ENCODE data around the gene HNF4A.

HNF4A gene

GRCh38 chr20:44445742-44446710 lies 90.5 kb downstream of the HNF4A start:
- DNase-seq (ENCODE audit: low read depth), result no peak

GRCh38 chr20:44447827-44448419 lies 92.4 kb downstream of the HNF4A start:
- DNase-seq (ENCODE audit: low read depth), result no peak

- DNase-seq (ENCODE audit: low read depth), result no peak
Observed at GRCh38 chr20:44448753-44449546, 93.5 kb downstream of the HNF4A start.

- DNase-seq (ENCODE audit: low read depth), result no peak
Observed at GRCh38 chr20:44449864-44450263, 94.4 kb downstream of the HNF4A start.

GRCh38 chr20:44450281-44450889 lies 94.9 kb downstream of the HNF4A start:
- no peak for DNase-seq (ENCODE audit: low read depth)

GRCh38 chr20:44450903-44451450 lies 95.5 kb downstream of the HNF4A start:
- DNase-seq (ENCODE audit: low read depth), result no peak

- DNase-seq (ENCODE audit: low read depth), result no peak
Observed at GRCh38 chr20:44454306-44454963, 98.9 kb downstream of the HNF4A start.

- no peak for DNase-seq (ENCODE audit: low read depth)
Observed at GRCh38 chr20:44455126-44455525, 99.6 kb downstream of the HNF4A start.

GRCh38 chr20:44456611-44457010 lies 101.1 kb downstream of the HNF4A start:
- DNase-seq (ENCODE audit: low read depth), result no peak

GRCh38 chr20:44457016-44457415 lies 101.5 kb downstream of the HNF4A start:
- DNase-seq (ENCODE audit: low read depth), result no peak

- DNase-seq (ENCODE audit: low read depth), result no peak
Observed at GRCh38 chr20:44459271-44459670, 103.8 kb downstream of the HNF4A start.

- DNase-seq (ENCODE audit: low read depth), result no peak
Observed at GRCh38 chr20:44460795-44461141, 105.3 kb downstream of the HNF4A start.

GRCh38 chr20:44461142-44461802 lies 105.8 kb downstream of the HNF4A start:
- no peak for DNase-seq (ENCODE audit: low read depth)

- no peak for DNase-seq (ENCODE audit: low read depth)
Observed at GRCh38 chr20:44461803-44462174, 106.3 kb downstream of the HNF4A start.

- no peak for DNase-seq (ENCODE audit: low read depth)
Observed at GRCh38 chr20:44463466-44463865, 108.0 kb downstream of the HNF4A start.

GRCh38 chr20:44464514-44464913 lies 109.0 kb downstream of the HNF4A start:
- DNase-seq (ENCODE audit: low read depth), result no peak

GRCh38 chr20:44465001-44465560 lies 109.6 kb downstream of the HNF4A start:
- DNase-seq (ENCODE audit: low read depth), result no peak

GRCh38 chr20:44467289-44467883 lies 111.9 kb downstream of the HNF4A start:
- no peak for DNase-seq (ENCODE audit: low read depth)

- DNase-seq (ENCODE audit: low read depth), result no peak
Observed at GRCh38 chr20:44468044-44468782, 112.7 kb downstream of the HNF4A start.
